EH (cell line): ENCODE data around the gene SRGN.
"Not testable (repeated sequence)": the region's sequence is repeated elsewhere in the genome, so short reads cannot be mapped to it uniquely, and the experiment has no call there.

Source experiments
- DNase-seq: peaks from one replicate; pipeline ENCODE4 v3.0.0-alpha.2; 2015; ENCODE audit warnings: low read depth

The SRGN gene, protein sequence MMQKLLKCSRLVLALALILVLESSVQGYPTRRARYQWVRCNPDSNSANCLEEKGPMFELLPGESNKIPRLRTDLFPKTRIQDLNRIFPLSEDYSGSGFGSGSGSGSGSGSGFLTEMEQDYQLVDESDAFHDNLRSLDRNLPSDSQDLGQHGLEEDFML

DNA sequence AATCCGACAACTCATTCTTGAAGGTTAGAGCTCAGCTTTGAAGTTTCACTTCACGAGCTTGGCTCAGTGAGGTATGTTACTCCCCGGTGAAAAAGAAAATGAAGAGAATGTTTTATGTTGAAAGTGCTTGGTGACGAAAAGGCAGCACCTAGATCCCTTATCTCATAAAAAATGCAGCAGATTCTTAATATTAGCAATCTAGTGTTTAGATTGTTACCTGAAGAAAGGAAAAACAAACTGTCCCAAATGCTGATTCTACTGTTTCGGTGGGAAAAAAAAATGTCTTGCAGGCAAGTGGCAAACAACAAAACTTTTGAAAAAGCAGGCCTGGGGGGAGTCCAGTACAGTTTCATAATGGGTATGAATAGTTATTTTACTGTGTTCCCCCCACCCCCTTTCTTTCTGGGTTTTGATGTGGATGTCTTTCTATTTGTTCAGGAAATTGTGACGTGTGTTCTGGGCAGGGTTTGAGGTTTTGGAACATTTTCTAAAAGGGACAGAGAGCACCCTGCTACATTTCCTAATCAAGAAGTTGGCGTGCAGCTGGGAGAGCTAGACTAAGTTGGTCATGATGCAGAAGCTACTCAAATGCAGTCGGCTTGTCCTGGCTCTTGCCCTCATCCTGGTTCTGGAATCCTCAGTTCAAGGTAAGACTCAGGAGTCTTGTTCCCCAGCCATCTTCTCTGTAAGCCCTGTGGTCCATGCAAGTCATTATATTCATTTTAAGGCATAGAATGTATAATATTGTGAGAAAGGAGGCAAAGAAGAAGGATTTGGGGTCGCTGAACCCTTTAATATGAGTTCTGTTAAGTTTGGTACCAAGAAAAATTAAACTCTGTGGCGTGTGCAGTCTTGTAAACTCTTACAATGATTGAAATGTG lies at the start of gene SRGN:
SRGN (plus strand) TSS at position 514 of the 881 bp plus-strand sequence; CDS start at position 569, 55 bp downstream.
- DNase-seq = peak; percentile 80

DNA sequence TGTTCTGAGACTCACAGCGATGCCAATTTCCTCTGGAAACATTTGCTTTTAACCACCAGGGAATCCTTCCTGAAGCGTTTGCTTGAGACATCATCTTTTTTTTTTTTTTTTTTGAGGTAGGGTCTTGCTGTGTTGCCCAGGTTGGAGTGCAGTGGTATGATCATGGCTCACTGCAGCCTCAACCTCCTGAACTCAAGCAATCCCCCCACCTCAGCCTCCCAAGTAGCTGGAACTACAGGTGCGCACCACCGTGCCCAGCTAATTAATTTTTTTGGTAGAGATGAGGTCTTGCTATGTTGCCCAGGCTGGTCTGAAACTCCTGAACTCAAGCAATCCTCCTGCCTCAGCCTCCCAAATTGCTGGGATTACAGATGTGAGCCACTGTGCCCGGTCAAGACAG lies 47.0 kb upstream of the SRGN start:
- not testable (repeated sequence) for DNase-seq

DNA sequence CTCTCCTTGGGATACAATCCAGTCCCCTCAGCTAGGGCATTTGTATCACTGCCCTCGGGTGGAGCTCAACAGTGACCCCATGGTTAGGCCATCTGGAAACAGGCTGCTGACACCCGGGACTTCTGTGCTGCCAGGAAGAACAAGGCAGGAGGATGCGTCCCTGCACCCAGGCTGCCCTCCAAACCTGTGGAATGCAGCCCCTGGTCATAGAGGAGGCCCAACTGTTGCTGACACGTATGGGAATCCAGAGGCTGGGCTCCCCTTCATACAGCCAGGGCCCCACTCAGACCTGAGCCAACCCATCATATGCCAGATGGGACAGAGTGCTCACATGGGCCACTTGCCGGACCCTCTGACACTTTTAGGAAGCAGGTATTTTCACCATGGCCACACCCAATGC lies 45.5 kb upstream of the SRGN start:
- DNase-seq = no peak

DNA sequence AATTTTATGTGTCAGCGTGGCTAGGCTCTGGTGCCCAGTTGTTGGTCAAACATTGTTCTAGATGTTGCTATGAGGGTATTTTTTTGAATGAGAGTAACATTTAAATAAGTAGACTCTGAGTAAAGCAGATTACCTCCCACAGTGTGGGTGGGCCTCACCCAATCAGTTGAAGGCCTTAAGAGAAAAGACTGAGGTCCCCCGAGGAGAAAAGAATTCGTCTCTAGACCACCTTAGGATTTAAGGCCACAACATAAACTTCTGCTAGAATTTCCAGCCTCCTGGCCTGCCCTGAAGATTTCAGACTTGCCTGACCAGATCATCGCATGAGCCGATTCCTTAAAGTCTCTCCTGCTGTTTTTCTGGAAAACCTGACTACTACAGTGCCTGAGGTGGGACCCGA lies 45.1 kb upstream of the SRGN start:
- DNase-seq = no peak

DNA sequence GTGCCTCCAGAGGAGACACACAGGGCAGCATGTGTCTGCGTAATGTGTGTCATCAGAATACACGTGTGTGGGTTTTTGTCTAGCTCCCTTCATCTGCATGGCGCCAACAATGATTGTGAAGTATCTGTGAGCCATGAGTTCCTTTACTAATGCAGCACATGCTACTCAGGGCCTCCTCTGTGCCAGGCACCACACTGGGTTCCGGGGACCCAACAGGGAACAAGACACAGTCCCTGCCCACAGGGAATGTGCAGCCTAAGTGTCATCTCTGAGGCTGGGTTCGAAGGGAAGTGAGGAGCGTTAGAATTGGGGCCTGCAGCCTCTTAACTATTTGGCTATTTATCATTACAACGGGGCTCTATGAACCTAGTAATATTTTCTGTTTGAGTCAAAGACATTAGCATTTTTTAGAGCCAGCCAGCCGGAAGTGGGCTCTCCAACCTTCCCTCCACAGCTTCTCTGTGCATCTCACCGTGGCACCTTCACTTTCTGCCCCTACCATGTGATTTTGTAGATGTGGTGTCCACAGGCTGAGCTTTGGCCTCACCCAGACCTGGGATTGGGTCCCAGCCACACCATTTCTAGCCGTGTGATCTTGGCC lies 43.9 kb upstream of the SRGN start:
- DNase-seq = no peak

DNA sequence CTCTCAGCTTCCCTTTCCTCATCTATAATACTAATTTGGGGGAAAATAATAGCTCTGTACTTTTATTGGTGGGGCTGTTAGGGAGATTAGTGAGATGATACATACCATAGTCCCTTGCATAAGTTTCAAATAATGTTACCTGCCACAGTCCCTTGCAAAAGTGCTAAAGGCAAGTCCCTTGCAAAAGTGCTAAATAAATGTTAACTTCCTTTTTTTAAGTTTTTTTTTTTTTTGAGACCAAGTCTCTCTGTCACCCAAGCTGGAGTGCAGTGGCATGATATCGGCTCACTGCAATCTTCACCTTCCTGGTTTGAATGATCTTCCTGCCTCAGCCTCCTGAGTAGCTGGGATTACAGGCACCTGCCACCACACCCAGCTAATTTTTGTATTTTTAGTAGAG lies 43.4 kb upstream of the SRGN start:
- DNase-seq = no peak

DNA sequence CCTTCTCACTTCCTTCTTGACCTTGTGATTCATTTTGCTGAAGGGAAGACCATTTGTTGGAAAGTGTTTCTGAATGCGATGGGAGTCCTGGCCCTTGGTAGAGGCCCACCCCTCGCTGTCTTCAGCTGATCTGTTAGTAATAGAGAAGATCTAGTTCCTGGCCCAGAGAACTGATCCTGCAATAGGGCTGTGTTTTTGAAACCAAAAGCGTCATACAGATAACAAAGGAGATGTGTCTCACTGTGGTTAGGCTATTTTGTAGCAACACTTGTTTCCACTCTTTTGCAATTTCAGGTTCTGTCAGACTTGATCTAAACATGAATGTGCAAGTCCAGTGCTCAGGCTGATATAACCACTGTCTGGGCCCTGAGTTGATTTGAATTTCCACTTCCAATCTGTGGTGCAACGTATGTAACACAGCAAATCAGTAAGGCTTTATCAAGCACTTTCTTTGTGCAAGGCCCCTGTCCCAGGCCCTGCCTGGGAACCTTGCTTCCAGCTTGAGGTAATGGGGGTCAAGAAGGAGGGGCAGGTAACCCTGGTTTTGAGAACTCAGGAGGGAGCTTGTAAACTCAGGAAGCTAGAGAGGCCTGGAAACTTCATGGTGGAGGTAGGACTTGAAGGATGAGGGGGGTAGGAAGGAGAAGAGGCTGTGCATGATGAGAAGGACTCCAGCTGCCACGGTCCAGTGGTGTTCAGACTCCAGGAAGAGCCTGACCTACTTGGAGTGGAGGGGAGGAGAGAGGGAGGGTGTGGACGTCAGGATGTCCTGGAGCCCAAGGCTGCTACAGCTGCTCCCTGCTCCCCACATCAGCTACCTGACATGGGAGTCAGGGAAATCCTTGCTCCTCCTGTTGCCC lies 42.2 kb upstream of the SRGN start:
- DNase-seq = no peak

DNA sequence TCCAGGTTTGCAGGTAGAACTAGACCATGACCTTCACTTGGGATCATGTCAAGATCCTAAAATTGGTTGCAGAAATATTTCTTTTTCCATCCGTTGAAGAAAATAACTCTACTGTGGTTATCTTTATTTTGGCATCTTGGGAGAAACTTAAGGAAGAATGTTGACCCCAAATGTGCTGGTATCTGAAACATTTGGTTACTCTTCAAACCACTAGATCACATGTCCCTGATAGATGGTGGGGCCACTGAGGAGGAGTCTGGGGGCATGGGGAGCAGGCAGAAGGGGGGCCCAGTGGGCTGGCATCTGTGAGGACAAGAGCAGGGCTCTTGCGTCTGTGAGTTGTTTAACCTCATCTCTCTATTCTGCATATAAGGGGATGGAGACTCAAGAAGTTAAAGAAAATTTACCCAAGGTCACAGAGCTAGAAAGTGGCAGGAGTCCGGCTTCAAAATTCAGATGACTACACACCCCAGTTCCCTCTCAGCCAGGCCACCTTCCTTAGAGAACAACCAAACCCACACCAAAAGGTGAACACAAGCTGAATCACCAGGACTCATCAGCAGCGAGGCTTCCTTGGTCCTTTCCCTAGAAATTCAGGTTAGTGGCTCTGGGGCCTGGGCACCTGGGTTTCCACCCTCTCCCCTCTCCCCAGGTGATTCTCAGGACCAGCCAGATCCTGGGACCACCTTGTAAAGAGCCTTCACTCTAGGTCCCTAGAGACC lies 40.6 kb upstream of the SRGN start:
- peak; percentile 25 for DNase-seq

DNA sequence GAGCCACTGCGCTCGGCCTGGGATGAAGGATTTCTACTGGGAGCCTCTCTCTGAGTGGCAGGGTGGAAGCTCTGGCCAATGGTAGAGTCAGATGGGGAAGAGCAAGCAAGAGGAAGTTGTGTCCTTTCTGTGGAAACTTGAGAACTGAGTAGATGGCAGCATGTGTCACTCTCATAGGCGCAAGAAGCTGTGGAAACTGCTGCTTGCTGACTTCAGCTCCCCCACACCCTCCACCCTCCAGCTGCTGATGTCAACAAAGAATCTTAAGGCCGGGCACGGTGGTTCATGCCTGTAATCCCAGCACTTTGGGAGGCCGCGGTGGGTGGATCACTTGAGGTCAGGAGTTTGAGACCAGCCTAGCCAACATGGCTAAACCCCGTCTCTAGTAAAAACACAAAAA lies 39.8 kb upstream of the SRGN start:
- DNase-seq = peak; percentile 64

DNA sequence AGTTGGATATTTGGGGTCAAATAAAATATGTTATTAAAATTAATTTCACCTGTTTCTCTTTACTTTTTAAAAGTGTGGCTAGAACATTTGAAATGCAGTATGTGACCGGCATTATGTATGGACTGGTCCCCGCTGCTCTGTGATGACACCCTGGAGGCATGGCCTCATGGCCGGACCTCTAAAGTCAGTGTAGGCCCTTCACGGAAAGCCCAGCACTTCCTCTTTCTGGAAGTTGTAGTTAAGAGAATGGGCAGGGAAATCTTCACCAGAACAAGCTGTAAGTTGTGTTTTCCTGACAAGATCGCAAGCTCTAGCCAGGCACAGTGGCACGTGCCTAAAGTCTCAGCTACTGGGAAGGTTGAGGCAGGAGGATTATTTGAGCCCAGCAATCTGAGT lies 38.3 kb upstream of the SRGN start:
- DNase-seq = no peak

DNA sequence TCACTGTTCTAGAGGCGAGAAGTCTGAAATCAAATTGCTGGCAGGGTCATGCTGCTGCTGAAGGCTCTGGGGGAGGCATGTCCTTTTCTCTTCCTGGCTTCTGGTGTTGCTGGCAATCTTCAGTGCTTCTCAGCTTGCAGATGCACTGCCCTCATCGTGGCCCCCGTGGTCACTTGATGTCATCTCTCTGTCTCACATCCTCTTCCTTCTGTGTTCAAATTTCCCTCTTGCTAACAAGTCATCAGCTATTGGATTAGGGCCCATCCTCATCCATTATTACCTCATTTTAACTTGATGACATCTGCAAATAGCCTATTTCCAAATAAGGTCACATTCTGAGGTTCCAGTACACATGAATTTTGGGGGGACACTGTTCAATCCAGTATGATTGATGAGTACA lies 36.6 kb upstream of the SRGN start:
- peak; percentile 68 for DNase-seq

DNA sequence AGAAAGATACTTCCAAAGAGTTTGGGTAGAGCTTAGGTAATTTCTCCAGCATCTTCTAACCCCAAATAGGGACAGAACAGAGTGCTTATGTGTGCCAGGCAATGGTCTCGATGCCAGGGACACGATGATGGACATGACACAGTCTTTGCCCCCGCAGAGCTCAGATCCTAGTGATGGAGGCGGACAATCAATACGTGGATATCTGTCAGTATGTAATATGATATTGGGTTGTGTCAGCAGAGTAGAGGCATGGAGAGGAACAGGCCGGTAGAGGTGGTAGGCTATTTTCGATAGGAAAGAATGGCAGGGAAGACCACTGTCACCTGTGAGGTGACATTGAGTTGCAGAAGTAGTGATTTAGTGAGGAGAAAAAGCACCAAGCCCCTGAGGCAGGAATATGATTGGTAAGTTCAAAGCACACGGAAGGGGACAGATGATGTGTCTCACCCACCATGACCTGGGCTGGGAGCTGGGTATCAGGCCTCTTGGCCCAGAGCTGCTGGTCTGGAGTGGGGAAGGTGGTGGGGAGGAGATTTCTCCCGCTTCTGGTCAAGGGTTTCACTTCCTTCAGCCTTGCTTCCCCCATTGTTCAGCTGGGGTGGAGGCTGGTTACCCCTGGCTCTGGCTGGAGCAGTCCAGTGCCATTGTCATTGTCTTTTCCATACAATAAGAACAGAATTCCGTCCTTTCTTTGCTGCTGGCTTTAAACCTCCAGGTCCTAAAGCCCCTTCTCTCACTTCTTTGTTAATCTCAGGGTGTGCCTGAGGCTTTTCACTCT lies 36.0 kb upstream of the SRGN start:
- DNase-seq = no peak

DNA sequence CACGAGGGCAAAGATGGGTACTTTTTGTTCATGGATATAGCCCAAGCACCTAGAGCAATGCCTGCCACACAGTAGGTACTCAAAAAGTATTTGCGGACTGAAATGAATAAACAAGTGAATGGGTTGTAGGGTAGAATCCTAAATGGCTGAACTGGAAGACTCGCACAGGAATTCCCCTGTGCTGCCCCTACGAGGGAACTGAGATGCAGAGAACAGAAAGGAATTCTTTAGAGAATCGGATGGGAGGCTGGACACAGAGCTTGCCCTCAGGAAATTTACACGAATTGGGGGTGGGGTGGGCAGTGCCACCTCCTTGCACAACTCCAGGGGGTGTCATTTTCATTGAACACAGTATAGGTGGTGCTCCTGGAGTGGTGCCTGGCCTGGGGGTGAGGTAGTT lies 35.2 kb upstream of the SRGN start:
- no peak for DNase-seq

DNA sequence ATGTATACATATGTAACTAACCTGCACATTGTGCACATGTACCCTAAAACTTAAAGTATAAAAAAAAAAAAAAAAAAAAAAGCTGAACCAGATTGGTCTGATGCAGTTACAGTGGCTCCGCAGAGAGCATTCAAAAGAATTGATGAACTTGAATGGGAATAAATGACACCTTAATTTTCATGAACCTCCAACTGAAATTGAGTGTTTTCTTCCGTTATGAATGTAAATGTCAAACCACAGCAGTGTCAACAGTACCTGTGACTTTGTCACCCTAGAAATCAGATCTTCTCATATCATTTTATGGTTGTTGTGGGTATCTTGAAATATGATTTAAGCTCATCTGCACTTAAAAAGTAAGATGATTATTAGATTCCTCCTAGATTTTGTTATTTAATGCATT lies 32.7 kb upstream of the SRGN start:
- DNase-seq = no peak

DNA sequence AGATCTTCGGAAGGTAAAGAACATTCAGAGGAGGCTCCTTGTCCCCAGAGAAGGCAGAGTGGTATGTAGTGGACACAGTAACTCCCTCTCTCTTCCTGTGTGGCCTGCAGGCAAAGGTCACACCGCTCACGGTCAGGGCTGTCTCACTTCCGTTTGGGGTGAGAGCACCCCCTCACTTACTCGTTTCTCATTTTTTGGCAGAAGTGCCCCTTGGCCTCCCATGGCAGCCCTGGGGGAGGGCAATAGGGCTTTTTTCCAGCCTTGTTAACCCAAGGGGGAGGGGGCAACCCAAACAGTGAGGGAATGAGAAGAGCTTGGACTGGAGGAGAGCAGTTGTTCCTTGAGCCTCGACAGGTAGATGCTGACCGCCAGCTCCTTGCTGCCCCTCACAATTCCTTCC lies 31.8 kb upstream of the SRGN start:
- DNase-seq = peak; percentile 43

DNA sequence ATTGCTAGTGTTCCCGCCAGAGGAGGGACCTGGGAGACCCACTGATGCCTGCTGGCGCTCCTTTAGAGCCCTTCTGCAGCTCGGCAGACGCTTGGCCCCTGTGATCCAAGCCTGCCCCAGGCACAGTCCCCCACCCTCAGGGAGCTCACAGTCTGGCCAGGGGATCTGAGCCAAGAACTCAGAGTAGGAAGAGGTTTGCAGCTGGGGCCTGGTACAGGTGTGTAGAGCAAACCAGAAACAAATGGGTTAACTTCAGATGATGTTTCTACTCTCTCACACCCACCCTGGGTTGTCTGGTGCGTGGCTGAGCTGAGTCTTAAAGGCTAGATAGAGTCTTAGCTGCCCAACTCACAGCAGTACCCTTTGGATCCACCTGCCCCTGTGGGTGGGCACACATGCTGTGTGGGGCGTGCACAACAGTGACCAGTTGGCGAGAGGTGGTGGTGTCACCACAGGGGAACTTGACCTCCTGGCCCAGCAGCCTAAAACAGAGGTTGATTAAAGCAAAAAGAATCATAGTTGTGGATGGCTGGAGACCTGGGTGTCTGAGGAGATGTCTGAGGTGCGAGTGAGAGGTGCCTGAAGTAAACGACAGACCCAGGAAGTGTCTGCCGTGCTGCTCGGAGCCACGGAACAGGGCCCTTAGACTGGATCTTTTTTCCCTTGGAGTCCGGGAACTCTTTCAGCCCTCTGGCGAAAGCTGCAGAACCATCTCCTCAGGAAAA lies 31.2 kb upstream of the SRGN start:
- DNase-seq = no peak

DNA sequence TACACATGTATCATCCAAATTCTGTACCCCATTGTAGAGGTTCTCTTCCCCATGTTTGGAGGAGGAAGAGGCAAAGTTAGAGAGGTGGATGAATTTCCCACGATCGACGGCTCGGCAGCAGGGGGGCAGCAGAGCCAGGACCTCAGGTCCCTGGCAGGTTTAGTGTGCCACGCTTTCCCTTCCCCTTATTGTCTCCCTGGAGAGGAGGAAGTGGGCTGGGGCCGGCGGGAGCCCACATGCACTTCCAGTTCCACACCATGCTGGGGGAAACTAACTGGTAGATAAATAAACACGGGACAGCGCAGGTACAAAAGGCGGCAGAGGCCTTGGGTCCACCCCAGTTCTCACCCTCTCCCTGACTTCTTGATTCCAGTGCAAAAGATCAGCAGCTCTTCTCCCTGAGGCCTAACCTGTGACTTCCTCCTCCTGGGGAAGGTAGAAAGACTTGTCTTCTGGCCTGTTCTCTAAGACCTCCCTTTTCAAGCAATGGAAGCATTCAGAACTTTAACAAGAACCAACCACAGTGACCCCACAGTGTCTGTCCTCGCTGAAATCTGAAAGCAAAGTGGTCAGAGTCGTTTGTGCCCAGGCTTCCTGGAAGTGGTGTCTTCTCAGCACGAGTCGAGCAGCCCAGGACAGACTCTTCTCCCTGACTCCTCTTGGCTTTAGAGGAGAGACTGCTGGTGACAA lies 30.5 kb upstream of the SRGN start:
- no peak for DNase-seq

DNA sequence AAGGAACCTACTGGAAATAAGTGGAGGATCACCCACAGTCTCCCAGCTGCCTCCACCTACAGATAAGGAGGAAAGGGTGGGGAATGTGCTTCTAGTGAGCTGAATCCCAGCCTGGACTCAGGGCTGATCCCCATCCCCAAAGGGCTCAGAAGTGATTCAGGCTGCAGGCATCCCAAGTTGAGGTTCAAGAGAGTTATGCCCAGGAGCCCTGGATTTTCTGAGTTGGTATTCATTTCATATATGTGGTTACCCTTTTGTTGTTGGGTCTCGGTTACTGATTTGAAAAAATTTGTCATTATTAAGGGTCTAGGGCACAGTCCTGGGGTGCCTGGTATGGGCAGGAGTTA lies 30.0 kb upstream of the SRGN start:
- DNase-seq = peak; percentile 86

DNA sequence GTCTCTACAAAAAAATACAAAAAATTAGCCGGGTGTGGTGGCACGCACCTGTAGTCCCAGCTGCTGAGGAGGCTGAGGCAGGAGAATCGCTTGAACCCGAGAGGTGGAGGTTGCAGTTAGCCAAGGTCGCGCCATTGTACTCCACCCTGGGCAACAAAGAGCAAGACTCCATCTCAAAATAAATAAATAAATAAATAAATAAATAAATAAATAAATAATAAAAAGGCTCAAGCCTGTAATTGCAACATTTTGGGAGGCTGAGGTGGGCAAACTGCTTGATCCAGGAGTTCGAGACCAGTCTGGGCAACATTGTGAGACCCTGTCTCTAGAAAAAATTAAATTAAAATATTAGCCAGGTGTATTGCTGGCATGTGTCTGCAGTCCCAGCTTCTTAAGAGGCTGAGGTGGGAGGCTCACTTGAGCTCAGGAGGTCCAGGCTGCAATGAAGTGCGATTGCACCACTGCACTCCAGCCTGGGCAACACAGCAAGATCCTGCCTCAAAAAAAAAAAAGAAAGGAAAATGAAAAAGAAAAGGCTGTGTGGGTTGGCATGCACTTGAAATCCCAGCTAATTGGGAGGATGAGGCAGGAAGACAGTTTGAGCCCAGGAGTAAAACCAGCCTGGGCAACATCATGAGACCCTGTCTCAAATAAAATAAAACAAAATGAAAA lies 27.6 kb upstream of the SRGN start:
- no peak for DNase-seq
